H1 (cell line): ENCODE data around the gene EYA2.

Experiments
- POLR2A ChIP-seq, 2 experiments: IDR thresholded peaks; 1 replicate in 1 of 2; 2 replicates in 1 of 2; pipeline ENCODE4 v1.6.1; 2011; ENCODE audit warnings: low read depth in 2 of 2, low read length in 2 of 2, mild to moderate bottlenecking in 2 of 2; ENCODE audit errors: control extremely low read depth in 1 of 2
- TCF12 ChIP-seq: IDR thresholded peaks from 2 replicates; pipeline ENCODE4 v1.6.1; 2011; ENCODE audit warnings: low read depth, mild to moderate bottlenecking, low read length

DNA sequence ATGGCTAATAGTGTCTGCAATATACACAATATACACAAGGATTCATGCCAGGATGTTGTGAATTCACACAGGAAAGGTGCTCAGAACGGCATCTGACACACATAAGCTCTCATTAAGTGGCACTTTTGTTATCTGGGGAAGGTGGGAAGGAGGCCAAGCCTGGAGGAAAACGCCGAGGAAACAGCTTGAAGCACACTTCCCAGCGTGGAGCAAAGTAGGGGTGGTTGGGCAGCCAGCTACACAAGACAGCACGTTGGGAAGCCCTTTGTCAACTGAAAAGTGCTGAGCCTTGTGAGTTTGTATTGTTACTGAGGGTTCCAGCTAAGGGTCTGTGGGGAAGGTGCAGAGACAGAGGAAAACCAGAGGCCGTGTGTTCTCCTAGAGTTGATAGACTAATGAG, 280.9 kb downstream of the EYA2 start:
- no peak for TF ChIP-seq POLR2A (IDR thresholded peaks at IDR 0.05; ENCODE audit: control extremely low read depth in 1 of 2, low read depth in 2 of 2, low read length in 2 of 2)
- TF ChIP-seq TCF12: no peak
